GM19467 (cell line): ENCODE data around the gene CHAMP1.
A peak's percentile ranks its signal among the peaks of the same experiment; 100 is the strongest.

ENCODE experiments used
- ATAC-seq: cut with Tn5 transposase; IDR thresholded peaks from one replicate; pipeline ENCODE4 v1.9.1; 2021; ENCODE audit warnings: mild to moderate bottlenecking, moderate library complexity; ENCODE audit not compliant: unreplicated experiment

The CHAMP1 gene

GRCh38 chr13:114314074-114314912, at the start of gene CHAMP1:
Gene CHAMP1, plus strand, starts transcription at chr13:114314503. Its CDS starts 9,340 bp downstream, at chr13:114323843.
- ATAC-seq = peak; percentile 84

- ATAC-seq = no peak
Observed at GRCh38 chr13:114264886-114265611, 49.3 kb upstream of the CHAMP1 start.

GRCh38 chr13:114266241-114266640, 48.1 kb upstream of the CHAMP1 start:
- ATAC-seq = no peak

- no peak for ATAC-seq
Observed at GRCh38 chr13:114268344-114269280, 45.7 kb upstream of the CHAMP1 start.

- no peak for ATAC-seq
Observed at GRCh38 chr13:114269281-114269770, 45.0 kb upstream of the CHAMP1 start.

- no peak for ATAC-seq
Observed at GRCh38 chr13:114272977-114273376, 41.3 kb upstream of the CHAMP1 start.

GRCh38 chr13:114275304-114275703, 39.0 kb upstream of the CHAMP1 start:
- ATAC-seq = no peak

- no peak for ATAC-seq
Observed at GRCh38 chr13:114279146-114279545, 35.2 kb upstream of the CHAMP1 start.

- no peak for ATAC-seq
Observed at GRCh38 chr13:114279758-114280355, 34.4 kb upstream of the CHAMP1 start.

- peak; percentile 65 for ATAC-seq
Observed at GRCh38 chr13:114281351-114282040, 32.8 kb upstream of the CHAMP1 start, which contains the start of gene UPF3A. Gene UPF3A, plus strand, starts transcription at chr13:114281601. Its CDS starts 39 bp downstream, at chr13:114281640.

GRCh38 chr13:114282041-114282670, 32.1 kb upstream of the CHAMP1 start:
- peak; percentile 49 for ATAC-seq

GRCh38 chr13:114283576-114283975, 30.7 kb upstream of the CHAMP1 start:
- no peak for ATAC-seq

GRCh38 chr13:114284680-114285079, 29.6 kb upstream of the CHAMP1 start:
- ATAC-seq = no peak

GRCh38 chr13:114285166-114285808, 29.0 kb upstream of the CHAMP1 start:
- ATAC-seq = no peak

GRCh38 chr13:114286808-114287207, 27.5 kb upstream of the CHAMP1 start:
- ATAC-seq = no peak

- ATAC-seq = no peak
Observed at GRCh38 chr13:114288157-114288591, 26.1 kb upstream of the CHAMP1 start.

- ATAC-seq = no peak
Observed at GRCh38 chr13:114296448-114296847, 17.9 kb upstream of the CHAMP1 start.

- ATAC-seq = no peak
Observed at GRCh38 chr13:114296902-114297301, 17.4 kb upstream of the CHAMP1 start.

- ATAC-seq = no peak
Observed at GRCh38 chr13:114298866-114299265, 15.4 kb upstream of the CHAMP1 start.
